HG02623 (cell line): ENCODE data around the gene CA7.
"Not testable (repeated sequence)": the region's sequence is repeated elsewhere in the genome, so short reads cannot be mapped to it uniquely, and the experiment has no call there.

Experiments used
- ATAC-seq: cut with Tn5 transposase; IDR thresholded peaks from one replicate; pipeline ENCODE4 v1.9.1; 2021; ENCODE audit warnings: moderate library complexity; ENCODE audit not compliant: unreplicated experiment

The CA7 gene

DNA sequence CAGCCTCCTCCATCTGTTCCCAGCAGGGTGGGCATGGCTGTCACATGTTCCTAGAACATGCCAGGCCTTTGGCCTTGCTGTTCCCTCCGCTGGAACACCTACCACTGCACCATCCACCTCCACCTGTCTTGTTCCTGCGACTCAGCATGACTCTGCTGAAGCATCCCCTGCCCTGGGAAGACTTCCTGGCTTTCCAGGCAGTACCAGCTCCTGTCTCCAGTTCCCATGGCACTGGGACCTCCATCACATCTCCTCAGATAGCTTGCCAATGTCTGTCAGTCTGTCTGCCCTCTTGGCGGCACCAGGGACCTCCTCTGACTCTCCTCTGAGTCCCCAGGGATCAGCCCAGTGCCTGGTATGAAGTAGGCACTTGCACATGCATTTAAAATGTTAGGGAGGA lies 51.8 kb downstream of the CA7 start:
- ATAC-seq: no peak

DNA sequence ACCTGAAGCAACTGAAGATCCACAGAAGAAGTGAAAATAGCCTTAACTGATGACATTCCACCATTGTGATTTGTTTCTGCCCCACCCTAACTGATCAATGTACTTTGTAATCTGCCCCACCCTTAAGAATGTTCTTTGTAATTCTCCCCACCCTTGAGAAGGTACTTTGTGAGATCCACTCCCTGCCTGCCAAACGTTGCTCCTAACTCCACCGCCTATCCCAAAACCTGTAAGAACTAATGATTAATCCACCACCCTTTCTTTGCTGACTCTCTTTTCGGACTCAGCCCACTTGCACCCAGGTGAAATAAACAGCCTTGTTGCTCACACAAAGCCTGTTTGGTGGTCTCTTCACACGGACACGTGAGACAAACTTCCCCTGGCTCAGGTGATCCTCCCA lies 52.5 kb downstream of the CA7 start:
- ATAC-seq: not testable (repeated sequence)

DNA sequence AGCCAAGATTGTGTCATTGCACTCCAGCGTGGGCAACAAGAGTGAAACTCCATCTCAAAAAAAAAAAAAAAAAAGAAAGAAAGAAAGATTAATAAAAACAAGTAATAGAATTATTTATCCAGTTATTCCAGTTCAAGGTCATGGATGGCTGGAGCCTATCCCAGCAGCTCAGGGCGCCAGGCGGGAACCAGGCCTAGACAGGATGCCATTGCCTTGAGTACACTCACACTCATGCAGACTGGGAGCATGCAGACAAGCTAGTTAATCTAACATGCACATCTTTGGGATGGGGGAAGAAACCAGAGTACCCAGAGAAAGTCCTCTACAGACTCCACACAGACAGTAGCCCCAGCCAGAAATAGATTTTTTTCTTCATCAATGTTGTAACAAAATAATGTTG lies 54.0 kb downstream of the CA7 start:
- no peak for ATAC-seq

DNA sequence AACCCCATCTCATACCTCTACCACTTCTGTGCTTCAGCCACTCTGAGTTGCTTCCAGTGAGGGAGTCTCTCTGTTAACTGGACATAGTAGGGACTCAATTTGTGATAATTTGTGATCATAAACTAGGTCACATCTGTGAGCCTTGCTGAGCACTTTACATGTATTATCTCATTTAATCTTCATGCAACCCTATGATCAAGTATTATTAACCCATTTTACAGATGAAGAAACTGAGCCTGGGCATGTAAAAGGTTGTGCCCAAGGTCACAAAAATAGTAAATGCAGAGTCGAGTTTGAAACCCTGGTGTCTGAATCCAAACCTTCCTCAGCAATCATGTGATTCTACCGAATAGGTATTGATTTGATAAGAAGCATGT lies 54.7 kb downstream of the CA7 start:
- no peak for ATAC-seq

DNA sequence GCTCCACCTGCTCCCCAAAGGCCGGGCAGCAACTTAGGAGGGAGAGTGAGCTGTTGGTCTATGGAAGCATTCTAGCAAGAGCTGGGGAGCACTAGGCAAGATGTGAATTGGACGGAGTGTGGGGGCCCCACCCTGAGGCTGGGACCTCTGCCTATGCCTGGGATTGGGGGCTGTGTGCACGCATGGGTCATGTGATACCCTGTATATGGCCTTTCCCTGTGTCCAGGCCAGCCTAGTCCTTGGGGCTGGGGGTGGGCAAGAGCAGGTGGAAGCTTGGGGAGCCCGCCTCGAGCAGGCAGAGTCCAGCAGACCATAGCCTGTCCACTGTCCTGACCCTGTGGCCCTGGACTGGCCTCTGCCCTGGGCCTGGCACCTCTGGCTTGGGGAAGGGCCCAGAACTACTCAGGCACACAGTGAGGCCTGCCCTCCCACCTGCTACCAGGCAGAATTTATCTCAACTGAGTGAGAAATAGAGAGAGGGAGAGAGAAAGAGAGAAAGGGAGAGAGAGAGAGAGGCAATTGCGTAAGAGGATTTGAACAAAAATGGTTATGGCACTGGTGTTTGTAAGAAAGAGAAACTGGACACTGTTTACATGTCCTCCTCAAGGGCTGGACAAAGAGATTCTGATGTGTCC lies 55.2 kb downstream of the CA7 start:
- ATAC-seq: no peak

DNA sequence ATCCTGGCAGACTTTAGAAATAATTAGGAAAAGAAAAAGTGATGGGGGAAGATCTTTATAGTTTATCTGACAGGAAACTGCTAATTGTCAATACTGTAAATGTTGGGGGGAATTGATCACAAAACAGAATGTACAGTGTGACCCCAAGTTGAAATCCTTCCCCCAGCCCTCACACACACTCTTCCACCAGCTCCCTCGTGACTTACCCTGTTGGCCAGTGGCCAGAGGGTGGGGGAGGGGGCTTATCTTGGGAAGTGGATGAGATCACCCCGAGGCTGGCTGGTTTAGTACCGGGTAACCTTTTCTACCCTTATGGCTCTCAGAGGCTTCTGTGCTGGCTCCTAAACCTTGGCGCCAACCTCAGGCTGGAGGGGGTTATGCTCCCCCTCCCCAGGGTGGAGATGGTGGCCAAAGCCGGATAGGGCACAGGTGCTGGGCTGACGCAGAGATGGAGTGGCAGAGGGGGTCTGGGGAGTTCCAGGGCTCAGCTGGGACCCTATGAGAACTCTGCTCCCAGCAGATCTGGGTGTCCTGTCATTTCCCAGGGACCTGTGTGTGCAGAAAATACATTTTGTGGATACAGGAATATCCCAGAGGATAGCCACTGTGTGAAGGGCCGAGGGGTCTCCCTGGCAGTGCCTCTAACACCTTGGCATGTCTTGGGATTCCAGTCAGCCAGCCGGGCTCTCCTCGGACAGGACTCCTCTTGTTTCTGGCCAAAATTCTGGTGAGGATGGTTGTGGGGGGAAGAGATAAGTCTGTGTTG lies 55.9 kb downstream of the CA7 start:
- no peak for ATAC-seq

DNA sequence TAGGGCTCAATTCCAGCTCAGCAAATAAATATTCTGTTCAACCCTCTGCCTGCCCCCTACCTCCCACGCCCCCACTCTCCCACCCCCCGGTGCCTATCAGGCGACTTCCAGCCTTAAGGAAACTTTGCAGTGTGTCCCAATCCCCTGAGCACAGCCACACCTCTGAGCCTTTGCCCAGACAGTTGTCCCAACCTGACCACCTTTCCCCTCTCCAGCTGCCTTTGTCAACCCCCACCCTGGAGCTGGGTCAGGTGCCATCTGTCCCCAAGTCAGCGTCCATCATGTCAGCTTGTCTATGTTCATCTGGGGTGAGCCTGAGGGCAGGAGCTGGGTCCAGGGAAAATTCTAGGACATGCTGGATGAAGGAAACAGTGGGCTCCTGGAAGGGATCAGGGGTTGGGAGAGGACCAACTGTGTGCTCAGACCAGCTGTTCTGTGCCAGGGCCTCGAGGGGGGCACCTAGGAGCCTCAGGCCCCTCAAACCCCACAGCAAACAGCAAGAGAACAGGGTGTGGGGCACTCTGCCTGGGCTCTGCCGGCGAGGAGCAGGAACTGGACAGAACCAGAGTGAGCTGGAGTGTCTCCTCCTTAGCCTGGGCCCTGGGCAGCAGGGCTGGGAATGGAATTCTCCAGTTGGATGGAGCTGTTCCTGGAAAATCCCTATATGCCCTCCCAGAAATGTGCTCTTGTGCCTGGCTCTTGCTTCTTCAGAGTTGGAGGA lies 56.7 kb downstream of the CA7 start:
- ATAC-seq: no peak

DNA sequence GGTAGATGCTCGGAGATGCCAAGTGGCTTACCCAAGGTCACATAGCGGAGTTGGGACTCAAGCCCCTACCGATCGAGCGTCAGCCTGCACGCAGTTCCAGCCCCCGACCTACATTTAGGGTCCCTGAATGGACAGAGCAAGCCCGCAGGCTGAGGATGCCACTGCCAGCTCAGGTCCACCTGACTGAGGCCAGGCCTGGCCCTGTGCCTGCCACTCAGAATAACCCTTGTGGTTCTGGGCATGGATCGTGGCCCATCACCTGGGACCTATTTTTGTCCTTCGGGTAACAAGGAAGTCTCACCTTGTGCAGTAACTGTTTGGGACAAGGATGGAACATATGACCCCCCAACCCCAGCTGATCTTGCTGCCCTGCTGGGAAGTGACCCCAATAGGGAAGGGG lies 57.4 kb downstream of the CA7 start:
- no peak for ATAC-seq

DNA sequence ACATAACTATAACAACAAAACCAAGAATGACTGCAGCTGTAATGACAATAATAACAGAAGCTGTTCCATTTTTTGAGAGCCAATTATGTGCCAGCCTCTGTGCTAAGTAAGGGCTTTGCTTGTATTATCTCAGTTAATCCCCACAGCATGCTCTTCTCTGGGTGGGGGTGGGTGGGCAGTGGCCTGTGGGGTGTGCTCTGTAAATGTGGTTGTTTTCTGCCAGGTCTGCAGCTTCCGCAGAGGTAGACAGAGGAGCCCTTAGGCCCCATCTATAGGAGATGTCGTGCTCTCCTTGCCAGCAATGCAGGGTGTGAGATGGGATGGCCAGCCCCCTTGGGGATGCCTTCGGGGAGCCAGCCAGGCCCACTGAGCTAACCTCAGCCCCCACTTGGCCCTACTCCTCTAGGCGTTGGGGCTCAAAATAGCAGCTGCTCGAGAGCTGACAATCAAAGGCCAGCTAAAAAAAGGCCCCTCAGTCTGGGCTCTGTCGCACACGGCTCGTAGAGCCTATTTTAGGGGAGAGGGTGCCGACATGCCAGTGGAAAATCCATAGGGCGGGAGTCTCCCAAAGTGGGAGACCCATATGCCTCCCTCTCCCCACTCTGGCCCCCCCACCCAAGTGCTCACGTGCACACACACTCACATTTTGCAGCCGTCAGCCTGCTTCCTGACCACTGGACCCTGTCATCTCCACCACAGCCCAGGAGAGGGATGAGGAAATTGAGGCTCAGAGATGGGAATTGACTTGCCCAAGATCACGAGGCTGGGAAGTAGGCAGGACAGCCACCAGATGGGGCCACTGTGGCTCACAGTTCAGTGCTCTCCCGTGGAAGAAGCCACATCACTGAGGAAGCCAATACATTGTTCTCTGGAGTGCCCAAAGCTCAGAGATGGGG lies 58.7 kb downstream of the CA7 start:
- no peak for ATAC-seq
